Stimulated activated CD4-positive, alpha-beta T cell treated with anti-CD3 and anti-CD28 coated beads, Interleukin-12 subunit alpha, Interleukin-12 subunit beta, amount 100 ng/mL, for 4 hours (primary cell): ENCODE data around the gene VSTM2L.
"Not testable (repeated sequence)": the region's sequence is repeated elsewhere in the genome, so short reads cannot be mapped to it uniquely, and the experiment has no call there.

ENCODE experiments used
- DNase-seq: peaks from one replicate; pipeline ENCODE4 v3.0.0-alpha.2; 2020

VSTM2L gene

DNA sequence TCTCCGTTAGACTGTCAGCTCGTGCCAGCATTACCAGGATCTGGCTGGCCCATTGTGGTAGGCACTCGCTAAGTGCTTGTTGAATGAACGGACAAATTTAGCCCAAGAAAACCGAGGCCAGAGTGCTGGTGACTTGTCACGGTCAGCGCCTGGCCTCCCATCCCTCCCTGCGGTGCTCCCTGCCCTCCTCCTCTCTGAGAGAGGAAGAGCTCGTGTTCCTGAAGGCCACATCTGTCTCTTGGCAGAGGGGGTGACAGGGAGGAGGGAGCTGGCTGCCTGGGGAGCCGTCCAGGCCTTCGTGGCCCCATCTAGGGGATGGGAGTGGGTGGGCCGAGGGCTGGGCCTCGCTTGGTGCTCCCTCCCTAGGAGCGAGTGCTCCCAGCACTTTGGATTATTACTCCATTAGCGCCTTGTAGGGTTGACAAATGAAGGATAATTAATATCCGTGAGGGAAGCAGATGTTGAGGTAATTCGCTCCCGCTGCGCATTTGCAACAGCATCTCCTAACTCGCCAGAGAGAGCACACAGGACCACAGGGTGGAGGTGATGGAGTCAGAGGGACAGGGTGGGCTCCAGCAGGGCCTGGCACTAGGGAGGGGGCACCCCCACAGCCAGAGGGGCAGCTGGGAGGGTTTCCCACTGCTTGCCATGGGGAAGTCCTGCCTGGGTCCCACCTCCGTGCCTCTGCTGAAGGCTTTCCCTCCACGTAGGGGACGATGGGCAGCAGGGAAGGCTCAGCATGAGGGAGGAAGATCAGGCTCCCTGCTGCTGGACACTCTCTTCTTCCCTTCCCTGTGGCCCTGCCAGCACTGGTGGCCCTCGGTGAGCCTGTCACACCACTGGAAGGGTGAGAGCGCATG is 37.0 kb downstream of the VSTM2L start:
- no peak for DNase-seq

DNA sequence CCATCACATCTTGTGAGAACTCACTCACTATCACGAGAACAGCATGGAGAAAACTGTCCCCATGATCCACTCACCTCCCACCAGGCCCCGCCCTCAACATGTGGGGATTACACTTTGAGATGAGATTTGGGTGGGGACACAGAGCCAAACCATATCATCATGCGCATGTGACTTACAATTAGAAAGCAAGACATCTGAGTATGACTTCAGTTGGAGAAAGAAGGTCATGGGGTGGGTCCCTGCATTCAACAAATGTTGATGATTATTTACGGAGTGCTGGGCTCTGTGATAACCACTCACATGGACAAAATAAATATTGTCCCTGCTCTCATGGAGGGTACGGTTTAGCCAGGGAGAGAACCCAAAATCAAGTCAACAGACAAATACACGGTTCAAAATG is 37.9 kb downstream of the VSTM2L start:
- no peak for DNase-seq

DNA sequence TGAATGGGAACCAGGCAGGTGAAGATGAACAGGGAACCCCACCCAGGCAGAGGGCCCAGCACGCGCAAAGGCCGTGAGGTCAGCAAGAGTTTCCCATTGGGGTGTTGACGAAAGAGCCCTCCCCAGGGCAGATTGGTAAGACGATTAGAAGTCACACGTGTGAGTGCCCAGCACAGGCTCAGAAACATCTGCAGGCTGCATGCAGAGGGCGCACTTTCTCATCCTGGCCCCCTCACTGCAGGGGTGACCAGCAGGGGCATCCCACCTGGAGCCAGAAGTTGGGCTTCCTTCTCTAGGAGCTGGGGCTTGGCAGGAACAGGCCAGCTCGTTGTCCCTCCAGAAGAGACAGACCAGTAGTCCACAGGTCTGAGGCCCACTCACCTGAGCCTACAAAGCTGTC is 38.4 kb downstream of the VSTM2L start:
- no peak for DNase-seq

DNA sequence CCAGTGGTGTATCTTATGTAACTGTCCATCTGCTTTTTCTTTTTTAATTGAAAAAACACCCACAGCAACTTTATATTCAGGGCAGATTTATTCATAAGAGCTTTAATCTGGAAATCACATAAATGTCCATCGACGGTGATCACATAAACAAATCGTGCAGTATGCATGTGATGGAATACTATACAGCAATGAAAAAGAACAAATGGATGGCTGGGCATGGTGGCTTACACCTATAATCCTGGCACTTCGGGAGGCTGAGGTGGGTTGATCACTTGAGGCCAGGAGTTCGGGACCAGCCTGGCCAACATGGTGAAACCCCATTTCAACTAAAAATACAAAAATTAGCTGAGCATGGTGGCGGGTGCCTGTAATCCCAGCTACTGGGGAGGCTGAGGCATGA is 39.1 kb downstream of the VSTM2L start:
- DNase-seq = no peak

DNA sequence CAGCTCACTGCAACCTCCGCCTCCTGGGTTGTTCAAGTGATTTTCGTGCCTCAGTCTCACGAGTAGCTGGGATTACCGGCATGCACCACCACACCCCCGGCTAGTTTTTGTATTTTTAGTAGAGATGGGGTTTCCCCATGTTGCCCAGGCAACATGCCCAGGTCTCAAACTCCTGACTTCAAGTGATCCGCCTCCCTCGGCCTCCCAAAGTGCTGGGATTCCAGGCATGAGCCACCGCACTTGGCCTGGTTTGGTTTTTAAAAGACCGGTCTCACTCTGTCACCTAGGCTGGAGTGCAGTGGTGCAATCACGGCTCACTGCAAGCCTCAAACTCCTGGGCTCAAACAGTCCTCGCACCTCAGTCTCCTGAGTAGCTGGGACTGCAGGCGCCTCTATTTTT is 40.1 kb downstream of the VSTM2L start:
- no peak for DNase-seq

DNA sequence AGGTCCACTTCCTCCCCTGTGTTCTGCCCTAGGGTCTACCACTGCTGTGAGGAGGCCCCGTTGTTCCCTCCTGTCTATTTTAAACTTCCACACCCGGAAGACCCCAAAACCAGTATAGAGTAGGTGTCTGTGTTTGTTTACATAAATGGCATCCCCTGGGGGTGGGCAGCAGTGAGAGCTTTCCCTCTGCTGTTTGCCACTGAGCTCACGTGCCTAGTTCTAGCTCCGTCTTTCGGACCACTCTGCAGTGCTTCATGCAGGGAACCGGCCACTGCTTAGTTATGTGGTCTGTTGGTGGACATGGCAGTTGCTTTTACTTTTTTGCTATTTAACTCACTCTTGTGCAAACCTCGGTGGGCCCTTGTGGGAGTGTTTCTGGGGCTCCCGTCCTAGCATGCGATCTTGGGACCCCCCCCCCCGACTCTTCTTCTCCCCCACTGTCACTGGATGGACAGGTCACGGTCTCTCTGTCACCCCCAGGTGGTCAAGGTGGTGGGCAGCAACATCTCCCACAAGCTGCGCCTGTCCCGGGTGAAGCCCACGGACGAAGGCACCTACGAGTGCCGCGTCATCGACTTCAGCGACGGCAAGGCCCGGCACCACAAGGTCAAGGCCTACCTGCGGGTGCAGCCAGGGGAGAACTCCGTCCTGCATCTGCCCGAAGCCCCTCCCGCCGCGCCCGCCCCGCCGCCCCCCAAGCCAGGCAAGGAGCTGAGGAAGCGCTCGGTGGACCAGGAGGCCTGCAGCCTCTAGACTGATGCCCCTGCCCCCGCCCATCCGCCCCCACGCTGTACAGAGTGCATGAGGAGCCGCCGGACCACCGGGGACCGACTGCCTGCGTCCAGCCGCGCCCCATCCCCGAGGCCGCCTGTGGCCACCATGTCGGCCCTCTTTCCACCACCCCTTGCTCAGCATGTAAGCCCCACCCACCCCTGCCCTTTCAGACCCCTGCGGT is 40.9 kb downstream of the VSTM2L start:
- no peak for DNase-seq

DNA sequence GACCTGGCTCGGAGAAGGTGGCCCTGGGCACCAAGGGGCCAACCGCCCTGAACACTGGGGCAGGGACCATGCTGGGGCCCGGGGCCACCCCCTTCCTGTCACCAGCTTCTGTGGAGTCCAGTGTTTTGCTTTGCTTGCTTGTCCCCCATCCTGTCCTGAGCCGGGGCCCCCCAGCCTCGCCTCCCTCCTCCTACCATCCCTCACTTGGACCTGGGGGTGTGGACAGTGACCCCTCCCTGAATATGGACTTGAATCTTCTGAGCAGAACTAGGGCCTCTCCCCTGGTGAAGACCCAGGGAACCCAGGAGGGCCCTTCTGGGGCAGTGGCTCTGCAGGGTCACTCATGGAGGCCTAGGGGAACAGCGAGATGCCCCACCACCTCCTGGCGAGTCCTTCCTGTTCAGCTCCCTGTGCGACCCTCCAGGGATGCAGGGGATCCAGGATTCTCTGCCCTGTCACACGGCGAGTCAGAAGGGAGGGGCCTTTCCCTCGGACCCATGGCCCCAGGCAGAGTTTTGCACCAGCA is 41.6 kb downstream of the VSTM2L start:
- DNase-seq = no peak

DNA sequence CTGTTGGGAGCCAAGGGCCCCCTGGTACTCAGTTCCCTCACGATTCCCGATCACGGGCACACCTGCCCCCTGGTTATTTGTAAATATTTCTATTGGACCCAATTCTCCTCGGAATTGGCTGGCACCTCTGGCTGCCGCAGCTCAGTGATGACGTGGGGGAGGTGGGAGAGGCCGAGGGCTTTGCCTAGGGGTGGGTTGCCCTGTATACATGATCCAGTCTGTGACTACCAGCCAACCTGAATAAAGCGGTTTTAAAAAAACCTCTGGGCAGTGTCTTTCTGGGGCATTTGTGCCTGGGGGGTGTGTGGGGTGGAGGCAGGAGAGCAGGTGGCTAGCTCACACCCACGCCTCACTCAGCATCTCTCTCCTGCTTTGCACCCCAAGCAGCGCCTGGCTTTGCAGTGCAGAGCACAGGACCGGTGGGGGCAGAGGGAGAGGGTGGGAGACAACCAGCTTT is 42.2 kb downstream of the VSTM2L start:
- DNase-seq = no peak

DNA sequence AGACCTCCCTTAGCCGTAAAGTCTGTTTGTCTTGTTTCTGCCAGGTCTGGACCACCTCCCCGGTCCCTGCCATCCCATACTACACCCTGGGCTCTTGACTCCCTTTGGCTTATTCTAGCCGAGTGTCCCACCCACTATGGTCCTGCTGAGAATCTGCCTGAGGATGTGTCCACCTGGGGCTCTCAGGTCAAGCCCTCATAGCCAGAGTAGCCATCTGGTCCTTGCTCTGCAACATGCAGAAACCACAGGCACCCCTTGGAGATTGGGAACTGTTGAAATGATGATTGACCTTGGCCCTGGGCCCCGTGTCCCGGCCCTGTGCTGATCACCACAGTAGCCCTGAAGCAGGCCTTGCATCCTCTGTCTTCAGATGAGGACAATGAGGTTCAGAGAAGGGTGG is 44.0 kb downstream of the VSTM2L start:
- no peak for DNase-seq

DNA sequence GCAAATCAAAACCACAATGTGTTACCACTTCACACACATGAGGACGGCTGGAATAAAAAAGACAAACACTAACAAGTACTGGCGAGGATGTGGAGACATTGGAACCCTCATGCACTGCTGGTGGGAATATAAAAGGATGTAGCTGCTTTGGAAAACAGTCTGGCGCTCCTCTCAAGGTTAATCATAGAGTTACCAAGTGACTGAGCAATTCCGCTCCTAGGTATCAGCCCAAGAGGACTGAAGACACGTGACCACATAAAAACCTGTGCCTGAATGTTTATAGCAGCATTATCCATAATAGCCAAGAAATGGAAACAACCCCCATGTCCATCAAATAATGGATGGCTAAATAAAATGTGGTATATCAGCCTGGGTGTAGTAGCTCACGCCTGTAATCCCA is 45.0 kb downstream of the VSTM2L start:
- no peak for DNase-seq

DNA sequence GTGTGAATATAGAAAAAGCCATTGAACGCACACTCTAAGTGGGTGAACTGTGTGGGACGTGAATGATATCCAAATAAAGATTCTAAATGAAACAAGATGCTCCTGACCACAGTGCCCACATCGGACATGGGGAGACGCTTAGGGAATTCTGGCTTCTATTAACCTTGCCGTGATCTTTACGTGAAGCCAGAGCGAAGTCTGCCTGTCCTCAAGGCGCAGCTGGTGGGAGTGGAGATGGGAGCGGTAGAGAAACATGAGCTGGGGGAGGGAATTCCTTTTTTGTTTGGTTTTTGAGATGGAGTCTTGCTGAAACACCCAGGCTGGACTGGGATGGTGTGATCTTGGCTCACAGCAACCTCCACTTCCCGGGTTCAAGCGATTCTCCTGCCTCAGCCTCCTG is 46.0 kb downstream of the VSTM2L start:
- DNase-seq = no peak

DNA sequence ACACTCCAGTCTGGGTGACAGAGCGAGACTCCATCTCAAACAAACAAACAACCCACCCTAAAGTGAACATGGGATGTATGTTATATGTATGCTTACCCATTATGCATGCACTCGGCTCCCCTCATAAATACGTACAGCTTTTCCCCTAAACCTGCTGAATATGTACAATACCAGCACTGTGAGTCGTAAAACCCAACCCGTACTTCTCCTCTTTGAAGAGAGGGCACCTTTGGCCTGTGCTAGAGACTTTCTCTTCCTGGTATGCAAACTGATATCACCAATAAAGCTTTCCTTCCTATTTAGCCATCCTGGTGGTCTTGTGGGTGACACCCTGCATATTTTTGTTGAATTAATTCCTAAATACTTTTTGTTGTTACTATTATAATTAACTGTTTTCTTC is 51.3 kb downstream of the VSTM2L start:
- no peak for DNase-seq

DNA sequence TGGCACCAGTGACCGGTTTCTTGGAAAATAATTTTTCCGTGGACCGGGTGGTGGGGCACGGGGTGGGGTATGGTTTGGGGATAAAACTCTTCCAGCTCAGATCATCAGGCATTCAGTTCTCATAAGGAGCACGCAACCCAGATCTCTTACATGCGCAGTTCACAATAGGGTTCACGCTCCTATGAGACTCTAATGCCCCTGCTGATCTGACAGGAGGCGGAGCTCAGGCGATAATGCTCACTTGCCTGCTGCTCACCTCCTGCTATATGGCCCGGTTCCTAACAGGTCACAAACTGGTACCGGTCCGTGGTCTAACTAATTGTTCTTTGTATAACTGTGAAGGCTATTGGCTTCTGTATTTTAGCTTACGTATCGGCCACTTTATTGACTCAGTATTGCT is 51.7 kb downstream of the VSTM2L start:
- DNase-seq = no peak

DNA sequence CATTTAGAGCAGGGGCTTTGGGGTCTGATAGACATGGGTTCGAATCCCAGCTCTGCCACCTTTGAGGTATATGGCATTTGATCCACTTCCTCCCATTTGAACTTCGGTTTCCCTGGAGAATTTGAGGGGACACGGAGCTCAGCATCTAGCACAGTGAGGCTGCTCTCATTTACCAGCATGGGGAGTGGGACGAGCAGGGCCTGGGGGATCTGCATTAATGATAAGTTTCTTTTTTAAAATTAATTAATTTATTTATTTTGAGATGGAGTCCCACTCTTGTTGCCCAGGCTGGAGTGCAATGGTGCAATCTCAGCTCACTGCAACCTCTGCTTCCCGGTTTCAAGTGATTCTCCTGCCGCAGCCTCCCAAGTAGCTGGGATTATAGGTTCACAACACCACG is 52.6 kb downstream of the VSTM2L start:
- no peak for DNase-seq

DNA sequence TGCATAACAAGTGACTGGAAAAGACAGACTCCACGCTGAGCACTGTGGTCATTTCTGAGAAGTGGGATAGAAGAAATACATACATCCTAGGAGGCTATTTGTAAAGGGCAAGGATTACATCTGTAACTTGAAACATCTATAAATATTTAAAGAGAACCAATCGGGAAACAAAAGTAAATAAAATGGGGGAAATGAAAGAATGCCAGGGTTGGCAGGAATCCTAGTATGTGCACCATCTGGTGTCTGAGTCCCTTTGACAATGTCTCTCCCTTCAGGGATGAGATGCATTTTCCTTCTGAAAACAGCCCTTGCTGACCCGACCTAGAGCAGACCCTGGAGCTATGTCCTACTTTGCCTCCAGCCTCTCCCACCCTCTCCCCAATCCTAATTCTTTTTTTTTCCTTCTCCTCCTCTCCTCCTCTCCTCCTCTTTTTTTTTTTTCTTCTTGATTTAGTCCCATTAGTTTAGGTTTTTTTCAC is 53.2 kb downstream of the VSTM2L start:
- no peak for DNase-seq

DNA sequence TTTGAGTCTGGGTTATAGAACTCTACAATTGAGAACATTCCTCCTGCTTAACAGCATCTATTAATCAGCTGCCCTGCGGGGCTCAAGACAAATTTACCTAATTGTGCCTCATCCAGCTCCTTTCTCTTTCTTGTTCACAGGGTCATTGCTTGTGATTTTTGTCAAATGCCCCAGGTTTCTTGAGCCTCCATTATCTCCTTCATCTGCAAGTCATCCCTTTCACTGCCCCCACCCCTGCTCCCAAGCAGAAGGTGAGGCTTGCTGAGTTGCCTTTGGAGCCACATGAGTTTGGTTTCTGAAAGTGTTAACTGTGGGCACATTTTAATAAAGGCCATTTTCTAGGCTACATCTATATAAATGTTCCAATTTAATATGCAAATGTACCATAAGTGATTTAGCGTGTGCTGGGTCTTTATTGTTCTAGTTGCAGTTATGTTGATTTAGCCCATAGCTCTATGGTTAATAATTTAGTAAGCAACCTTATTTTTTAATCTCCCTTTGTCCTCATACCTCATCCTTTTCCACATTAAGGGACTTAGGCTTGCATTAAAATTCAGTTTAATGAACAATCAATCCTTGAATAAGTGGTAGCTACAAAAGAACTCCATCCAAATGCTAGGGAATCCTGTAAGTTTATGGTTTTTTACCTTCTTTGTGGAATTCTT is 56.1 kb downstream of the VSTM2L start:
- no peak for DNase-seq

DNA sequence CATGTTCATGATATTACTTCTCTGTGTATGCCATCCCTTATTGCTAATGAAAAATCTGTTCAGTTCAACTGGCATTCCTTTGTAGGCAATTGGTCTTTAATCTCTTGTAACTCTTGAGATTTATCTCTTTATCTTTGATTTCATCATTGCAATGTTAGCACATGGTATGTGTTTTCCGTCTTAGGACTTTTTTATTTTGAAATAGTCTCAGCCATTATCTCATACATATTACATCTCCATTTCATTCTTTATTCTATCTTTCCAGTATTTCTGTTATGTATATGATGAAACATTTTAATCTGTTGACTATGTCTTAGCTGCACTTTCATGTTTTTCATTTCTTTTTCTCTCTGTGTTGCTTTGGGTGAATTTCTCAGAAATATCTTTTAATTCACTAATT is 58.1 kb downstream of the VSTM2L start:
- no peak for DNase-seq

DNA sequence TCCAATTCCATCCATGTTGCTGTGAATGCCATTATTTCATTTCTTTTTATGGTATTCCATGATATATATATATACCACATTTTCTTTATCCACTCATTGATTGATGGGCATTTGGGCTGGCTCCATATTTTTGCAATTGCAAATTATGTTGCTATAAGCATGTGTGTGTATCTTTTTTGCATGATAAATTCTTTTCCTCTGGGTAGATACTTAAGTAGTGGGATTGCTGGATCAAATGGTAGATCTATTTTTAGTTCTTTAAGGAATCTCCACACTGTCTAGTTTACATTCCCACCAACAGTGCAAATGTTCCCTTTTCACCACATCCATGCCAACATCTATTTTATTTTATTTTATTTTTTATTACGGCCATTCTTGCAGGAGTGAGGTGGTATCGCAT is 60.6 kb downstream of the VSTM2L start:
- not testable (repeated sequence) for DNase-seq

DNA sequence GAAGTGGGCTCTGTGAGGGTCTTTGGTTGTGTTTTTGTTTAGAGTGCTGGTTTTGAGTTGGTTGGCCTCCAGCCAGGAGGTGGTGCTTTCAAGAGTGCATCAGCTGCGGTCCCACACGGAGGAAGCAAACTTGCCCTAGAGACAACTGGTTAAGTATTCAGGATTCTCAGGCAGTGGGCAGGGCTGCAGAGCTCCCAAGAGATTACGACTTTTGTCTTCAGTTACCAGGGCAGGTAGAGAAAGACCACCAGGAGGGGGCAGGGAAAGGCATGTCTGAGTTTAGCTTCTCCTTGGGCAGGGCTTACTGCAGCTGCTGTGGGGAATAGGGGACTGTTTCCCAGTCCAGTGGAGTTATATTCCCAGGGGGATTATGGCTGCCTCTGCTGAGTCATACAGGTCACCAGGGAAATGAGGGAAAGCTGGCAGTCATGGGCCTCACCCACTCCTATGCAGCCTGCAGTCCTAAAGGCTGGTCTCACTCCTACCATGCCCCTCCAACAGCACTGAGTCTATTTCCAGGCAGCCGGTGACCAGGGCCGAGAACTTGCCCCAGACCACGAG is 66.0 kb downstream of the VSTM2L start:
- DNase-seq = no peak

DNA sequence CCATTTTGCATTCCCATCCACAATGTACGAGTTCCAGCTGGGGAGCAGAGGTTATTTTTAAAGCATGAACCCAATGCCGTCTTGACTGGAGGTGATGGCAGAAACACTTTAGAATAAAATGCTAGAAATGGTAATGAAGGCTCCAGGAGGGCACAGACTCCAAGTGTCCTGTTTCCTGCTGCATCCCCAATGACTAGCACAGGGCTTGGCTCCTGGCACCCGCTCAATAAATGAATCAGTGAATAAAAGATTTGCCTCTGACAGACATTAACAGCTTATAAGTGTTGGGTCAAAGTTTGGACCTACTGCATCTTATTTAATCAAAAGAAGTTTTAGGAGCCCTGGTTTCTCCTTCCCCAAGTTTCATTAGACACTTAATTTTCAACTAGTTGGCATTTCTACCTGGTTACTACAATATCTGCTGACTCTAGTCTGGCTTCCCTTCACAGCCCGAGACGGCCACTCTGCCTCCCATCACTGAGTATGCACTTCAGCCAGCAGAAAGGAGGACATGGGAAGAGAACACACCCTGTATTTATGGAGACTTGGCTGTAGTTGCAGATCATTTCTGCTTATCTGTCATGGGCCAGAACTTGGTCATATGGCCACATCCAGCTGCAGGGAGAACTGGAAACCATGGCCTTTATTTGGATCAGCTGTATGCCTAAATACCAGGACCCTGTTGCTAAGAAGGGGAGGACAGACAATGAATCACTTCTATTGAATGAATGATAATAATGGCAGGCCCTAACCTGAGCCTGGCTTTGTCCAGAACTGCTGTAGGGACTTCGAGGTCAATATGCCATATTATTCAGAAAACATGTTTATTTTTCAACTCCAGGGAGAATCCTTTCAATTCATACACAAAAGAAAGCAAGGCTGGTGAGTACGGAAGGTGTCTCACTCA is 67.3 kb downstream of the VSTM2L start:
- DNase-seq = no peak

DNA sequence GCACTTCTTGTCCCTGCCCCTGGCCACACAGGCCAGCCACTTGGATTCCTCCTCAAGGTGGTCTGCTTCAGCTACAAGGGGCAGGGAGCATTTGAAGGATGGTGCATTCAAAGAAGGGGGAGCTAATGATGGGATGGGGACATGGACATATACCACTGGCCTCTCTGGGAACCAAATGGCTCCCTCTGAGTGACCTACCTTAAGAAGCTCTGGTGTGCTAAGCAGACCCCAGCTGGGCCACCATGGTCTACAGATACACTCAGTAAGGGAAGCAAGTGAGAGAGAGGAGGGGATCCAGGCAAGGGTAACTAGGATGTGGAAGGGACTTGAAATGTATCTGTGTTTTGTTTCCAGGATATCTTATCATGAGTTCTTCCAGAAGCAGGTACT is 67.9 kb downstream of the VSTM2L start:
- no peak for DNase-seq
